MM.1S (cell line): ENCODE data around the gene COL25A1.
"Not testable (repeated sequence)": the region's sequence is repeated elsewhere in the genome, so short reads cannot be mapped to it uniquely, and the experiment has no call there.

Source experiments
- DNase-seq: peaks from one replicate; pipeline ENCODE4 v3.0.0-alpha.2; 2015
- H2AFZ ChIP-seq: fragments of 300-600 bp; sonication (generic); 2 replicates; pipeline ENCODE4 v1.6.0; 2016; ENCODE audit warnings: antibody characterized with exemption, low read length
- H3F3A ChIP-seq: fragments of 300-600 bp; sonication (generic); 2 replicates; pipeline ENCODE4 v1.6.1; 2016; ENCODE audit warnings: mild to moderate bottlenecking, antibody characterized with exemption, low read length, moderate library complexity, mixed read lengths; ENCODE audit not compliant: insufficient read depth
- H3K27ac ChIP-seq: fragments of 300-600 bp; sonication (generic); 2 replicates; pipeline ENCODE4 v1.5.1; 2016; ENCODE audit warnings: mild to moderate bottlenecking, low read length
- H3K27me3 ChIP-seq: fragments of 300-600 bp; sonication (generic); replicated peaks from 2 replicates; pipeline ENCODE4 v1.6.0; 2016; ENCODE audit warnings: low read length; ENCODE audit not compliant: insufficient read depth
- H3K36me3 ChIP-seq: fragments of 300-600 bp; sonication (generic); replicated peaks from 2 replicates; pipeline ENCODE4 v1.6.1; 2016; ENCODE audit warnings: mild to moderate bottlenecking, low read length, mixed read lengths; ENCODE audit not compliant: insufficient read depth
- H3K4me1 ChIP-seq: fragments of 300-600 bp; sonication (generic); 2 replicates; pipeline ENCODE4 v1.6.1; 2016; ENCODE audit warnings: low read length, mixed read lengths
- H3K4me2 ChIP-seq: fragments of 300-600 bp; sonication (generic); 2 replicates; pipeline ENCODE4 v1.6.0; 2016; ENCODE audit warnings: low read depth, low read length
- H3K4me3 ChIP-seq: fragments of 300-600 bp; sonication (generic); 2 replicates; pipeline ENCODE4 v1.5.1; 2016; ENCODE audit warnings: low read length, mixed read lengths
- H3K79me2 ChIP-seq: fragments of 300-600 bp; sonication (generic); 2 replicates; pipeline ENCODE4 v1.6.1; 2016; ENCODE audit warnings: mixed run types, low read length, mixed read lengths
- H3K9ac ChIP-seq: fragments of 300-600 bp; sonication (generic); 2 replicates; pipeline ENCODE4 v1.6.1; 2016; ENCODE audit warnings: low read length, mixed read lengths
- H3K9me2 ChIP-seq: fragments of 300-600 bp; sonication (generic); replicated peaks from 2 replicates; pipeline ENCODE4 v1.6.1; 2016; ENCODE audit warnings: mild to moderate bottlenecking, low read length, mixed read lengths; ENCODE audit not compliant: insufficient read depth
- H3K9me3 ChIP-seq: fragments of 300-600 bp; sonication (generic); replicated peaks from 2 replicates; pipeline ENCODE4 v1.6.1; 2016; ENCODE audit warnings: mild to moderate bottlenecking, low read length, mixed read lengths; ENCODE audit not compliant: insufficient read depth
- H4K20me1 ChIP-seq: fragments of 300-600 bp; sonication (generic); 2 replicates; pipeline ENCODE4 v1.6.1; 2016; ENCODE audit warnings: mild to moderate bottlenecking, low read length, moderate library complexity, mixed read lengths; ENCODE audit not compliant: insufficient read depth
- EZH2 ChIP-seq: fragments of 300-600 bp; sonication (generic); optimal IDR thresholded peaks from 2 replicates; pipeline ENCODE3; 2017; ENCODE audit warnings: low read depth, mild to moderate bottlenecking, antibody characterized with exemption, low read length, mixed read lengths
- EZH2phosphoT487 ChIP-seq: fragments of 300-600 bp; sonication (generic); IDR thresholded peaks from 2 replicates; pipeline ENCODE4 v1.6.1; 2018; ENCODE audit warnings: antibody characterized with exemption, low read length
- TF ChIP-seq, protein P1 (sequence below): fragments of 300-600 bp; sonication (generic); IDR thresholded peaks from 2 replicates; pipeline ENCODE4 v1.5.1; 2016; ENCODE audit warnings: antibody characterized with exemption, low read length, mixed read lengths

COL25A1 gene

DNA sequence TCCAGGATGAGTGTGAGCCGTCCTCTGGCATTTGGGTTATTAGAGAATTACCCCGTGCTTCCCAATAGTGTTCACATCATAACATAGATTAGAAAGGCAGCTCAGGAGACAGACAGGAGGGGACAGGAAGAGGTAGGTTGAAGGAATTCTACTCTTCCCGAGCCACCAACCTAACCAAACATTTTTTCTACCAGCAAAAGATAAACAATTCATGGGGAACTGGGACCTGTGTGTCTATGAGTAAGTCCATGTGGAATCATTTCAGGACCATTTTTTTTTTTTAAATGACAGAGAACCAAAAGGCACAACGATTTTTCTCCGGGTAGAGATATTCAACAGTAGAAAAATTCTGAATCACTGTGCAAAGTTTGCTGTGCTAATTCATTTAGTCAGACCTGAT, 365.4 kb downstream of the COL25A1 start:
- DNase-seq: no peak
- no peak overlapping the region for H3K9ac ChIP-seq
- no peak overlapping the region for H2AFZ ChIP-seq
- no peaks in the 10 kb centered on the region for H3K9me2 ChIP-seq
- no peak overlapping the region for H3K27ac ChIP-seq
- no peak overlapping the region for H3K4me2 ChIP-seq
- H3K79me2 ChIP-seq: no peaks in the 10 kb centered on the region
- H3K27me3 ChIP-seq: no peaks in the 10 kb centered on the region
- H3K36me3 ChIP-seq: no peaks in the 10 kb centered on the region
- no peaks in the 10 kb centered on the region for H3K9me3 ChIP-seq
- H3K4me1 ChIP-seq: peaks cover 8% of the 10 kb centered on the region
- H3F3A ChIP-seq: no peaks in the 10 kb centered on the region
- H3K4me3 ChIP-seq: no peak overlapping the region
- H4K20me1 ChIP-seq: no peaks in the 10 kb centered on the region
- TF ChIP-seq, protein P1, sequence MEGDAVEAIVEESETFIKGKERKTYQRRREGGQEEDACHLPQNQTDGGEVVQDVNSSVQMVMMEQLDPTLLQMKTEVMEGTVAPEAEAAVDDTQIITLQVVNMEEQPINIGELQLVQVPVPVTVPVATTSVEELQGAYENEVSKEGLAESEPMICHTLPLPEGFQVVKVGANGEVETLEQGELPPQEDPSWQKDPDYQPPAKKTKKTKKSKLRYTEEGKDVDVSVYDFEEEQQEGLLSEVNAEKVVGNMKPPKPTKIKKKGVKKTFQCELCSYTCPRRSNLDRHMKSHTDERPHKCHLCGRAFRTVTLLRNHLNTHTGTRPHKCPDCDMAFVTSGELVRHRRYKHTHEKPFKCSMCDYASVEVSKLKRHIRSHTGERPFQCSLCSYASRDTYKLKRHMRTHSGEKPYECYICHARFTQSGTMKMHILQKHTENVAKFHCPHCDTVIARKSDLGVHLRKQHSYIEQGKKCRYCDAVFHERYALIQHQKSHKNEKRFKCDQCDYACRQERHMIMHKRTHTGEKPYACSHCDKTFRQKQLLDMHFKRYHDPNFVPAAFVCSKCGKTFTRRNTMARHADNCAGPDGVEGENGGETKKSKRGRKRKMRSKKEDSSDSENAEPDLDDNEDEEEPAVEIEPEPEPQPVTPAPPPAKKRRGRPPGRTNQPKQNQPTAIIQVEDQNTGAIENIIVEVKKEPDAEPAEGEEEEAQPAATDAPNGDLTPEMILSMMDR: no peak
- TF ChIP-seq EZH2phosphoT487: no peak
- TF ChIP-seq EZH2: no peak

DNA sequence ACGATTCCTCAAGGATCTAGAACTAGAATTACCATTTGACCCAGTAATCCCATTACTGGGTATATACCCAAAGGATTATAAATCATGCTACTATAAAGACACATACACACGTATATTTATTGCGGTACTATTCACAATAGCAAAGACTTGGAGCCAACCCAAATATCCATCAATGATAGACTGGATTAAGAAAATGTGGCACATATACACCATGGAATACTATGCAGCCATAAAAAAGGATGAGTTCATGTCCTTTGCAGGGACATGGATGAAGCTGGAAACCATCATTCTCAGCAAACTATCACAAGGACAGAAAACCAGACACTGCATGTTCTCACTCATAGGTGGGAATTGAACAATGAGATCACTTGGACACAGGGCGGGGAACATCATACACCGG, 368.5 kb downstream of the COL25A1 start:
- H3K27me3 ChIP-seq, H3K27ac ChIP-seq, DNase-seq, H3K9me3 ChIP-seq, H3K79me2 ChIP-seq, H3K9me2 ChIP-seq, H2AFZ ChIP-seq, H3K9ac ChIP-seq, H3K36me3 ChIP-seq, H3K4me2 ChIP-seq, H3F3A ChIP-seq, H4K20me1 ChIP-seq, H3K4me3 ChIP-seq, H3K4me1 ChIP-seq: not testable (repeated sequence)

DNA sequence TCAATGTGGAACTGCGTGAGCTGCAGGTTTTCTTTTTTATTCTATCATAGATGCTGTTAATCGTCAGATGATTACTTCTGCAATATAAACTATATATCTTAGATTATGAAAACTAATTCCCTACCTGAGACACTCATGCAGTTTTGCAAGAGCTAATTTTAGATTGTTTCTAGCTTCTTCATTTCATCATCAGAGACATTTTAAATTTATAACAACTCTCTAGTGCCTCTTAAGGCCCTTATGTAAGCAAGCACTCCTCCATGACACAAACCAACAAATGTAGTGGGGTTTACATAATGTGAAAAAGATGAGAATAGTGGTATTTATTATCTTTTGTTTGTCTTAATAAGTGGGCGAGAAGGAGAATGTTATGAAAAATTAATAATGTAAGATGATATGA, 369.4 kb downstream of the COL25A1 start:
- no peaks in the 10 kb centered on the region for H3K4me1 ChIP-seq
- TF ChIP-seq, protein P1: no peak
- no peak for TF ChIP-seq EZH2
- TF ChIP-seq EZH2phosphoT487: no peak
- H3K27ac ChIP-seq: no peak overlapping the region
- no peaks in the 10 kb centered on the region for H3K9me2 ChIP-seq
- H3K27me3 ChIP-seq: no peaks in the 10 kb centered on the region
- H3K9me3 ChIP-seq: no peaks in the 10 kb centered on the region
- DNase-seq: no peak
- no peak overlapping the region for H2AFZ ChIP-seq
- no peak overlapping the region for H3K4me2 ChIP-seq
- no peaks in the 10 kb centered on the region for H4K20me1 ChIP-seq
- no peak overlapping the region for H3K9ac ChIP-seq
- H3K4me3 ChIP-seq: no peak overlapping the region
- no peaks in the 10 kb centered on the region for H3F3A ChIP-seq
- H3K79me2 ChIP-seq: no peaks in the 10 kb centered on the region
- H3K36me3 ChIP-seq: no peaks in the 10 kb centered on the region

DNA sequence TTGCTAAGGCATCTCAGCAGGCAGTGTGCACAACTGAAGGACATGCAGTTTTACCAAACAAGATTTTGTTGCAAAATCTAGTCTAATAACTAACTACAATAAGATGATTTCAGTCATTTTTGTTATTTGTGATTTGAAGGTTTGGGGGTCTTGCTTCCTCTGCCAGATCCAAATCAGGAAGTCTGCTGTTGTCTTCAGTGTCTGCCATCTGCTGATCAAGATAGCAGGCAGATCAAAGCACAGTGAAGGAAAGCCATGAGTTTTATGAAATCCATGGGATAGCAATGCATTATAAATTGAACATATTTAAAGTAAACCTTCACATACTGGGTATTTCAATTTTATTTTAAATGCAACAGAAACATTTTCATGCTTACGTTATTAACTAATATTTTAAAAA, 370.5 kb downstream of the COL25A1 start:
- no peak overlapping the region for H3K4me3 ChIP-seq
- H3K27me3 ChIP-seq: no peaks in the 10 kb centered on the region
- no peaks in the 10 kb centered on the region for H3K4me1 ChIP-seq
- H2AFZ ChIP-seq: no peak overlapping the region
- H3K79me2 ChIP-seq: no peaks in the 10 kb centered on the region
- H3K9ac ChIP-seq: no peak overlapping the region
- H3K36me3 ChIP-seq: no peaks in the 10 kb centered on the region
- no peaks in the 10 kb centered on the region for H3K9me3 ChIP-seq
- H3K9me2 ChIP-seq: no peaks in the 10 kb centered on the region
- H3K4me2 ChIP-seq: no peak overlapping the region
- H3F3A ChIP-seq: no peaks in the 10 kb centered on the region
- no peaks in the 10 kb centered on the region for H4K20me1 ChIP-seq
- no peak for DNase-seq
- TF ChIP-seq EZH2phosphoT487 (no peak), EZH2 (no peak)
- TF ChIP-seq, protein P1: no peak
- H3K27ac ChIP-seq: no peak overlapping the region
